H9 (cell line): ENCODE data around the gene PAK5. TPM values are rescaled to one million over a fixed set of nuclear protein-coding genes. Genes with fewer than 3 reads are reported as not detected.

Experiments used
- DNase-seq: peaks from one replicate; pipeline ENCODE4 v3.0.0-alpha.2; 2017
- H2AFZ ChIP-seq: one replicate; pipeline ENCODE4 v1.6.1; 2013; ENCODE audit warnings: mild to moderate bottlenecking, low read length, control low read depth, moderate library complexity
- H2AK5ac ChIP-seq: 2 replicates; pipeline ENCODE4 v1.6.1; 2013; ENCODE audit warnings: low read length, control low read depth, mixed read lengths; ENCODE audit not compliant: insufficient read length
- H2BK120ac ChIP-seq: one replicate; pipeline ENCODE4 v1.6.1; 2013; ENCODE audit warnings: low read depth, mild to moderate bottlenecking, low read length, control low read depth, inconsistent platforms; ENCODE audit not compliant: poor library complexity, severe bottlenecking
- H2BK12ac ChIP-seq: 2 replicates; pipeline ENCODE4 v1.6.1; 2013; ENCODE audit warnings: low read length, control low read depth, mixed read lengths, low read depth; ENCODE audit not compliant: insufficient read length
- H2BK15ac ChIP-seq: 2 replicates; pipeline ENCODE4 v1.6.1; 2013; ENCODE audit warnings: low read depth, low read length, control low read depth
- H2BK20ac ChIP-seq: one replicate; pipeline ENCODE4 v1.6.1; 2013; ENCODE audit warnings: low read depth, mild to moderate bottlenecking, low read length, control low read depth, inconsistent platforms; ENCODE audit not compliant: poor library complexity, severe bottlenecking
- H2BK5ac ChIP-seq: 2 replicates; pipeline ENCODE4 v1.6.1; 2013; ENCODE audit warnings: low read length, control low read depth, mixed read lengths; ENCODE audit not compliant: insufficient read length
- H3K14ac ChIP-seq: 2 replicates; pipeline ENCODE4 v1.6.1; 2013; ENCODE audit warnings: low read length, control low read depth; ENCODE audit not compliant: insufficient read depth
- H3K18ac ChIP-seq: 2 replicates; pipeline ENCODE4 v1.6.1; 2013; ENCODE audit warnings: low read depth, mild to moderate bottlenecking, mixed read lengths, low read length, control low read depth; ENCODE audit not compliant: insufficient read length
- H3K23ac ChIP-seq: 2 replicates; pipeline ENCODE4 v1.6.1; 2013; ENCODE audit warnings: low read length, control low read depth, mixed read lengths, low read depth; ENCODE audit not compliant: insufficient read length
- H3K23me2 ChIP-seq: 2 replicates; pipeline ENCODE4 v1.6.1; 2013; ENCODE audit warnings: low read depth, mild to moderate bottlenecking, mixed read lengths, low read length, control low read depth; ENCODE audit not compliant: insufficient read length, poor library complexity, severe bottlenecking
- H3K27ac ChIP-seq: 2 replicates; pipeline ENCODE4 v1.5.1; 2013; ENCODE audit warnings: low read length, control low read depth, mixed read lengths, low read depth; ENCODE audit not compliant: insufficient read length
- H3K27me3 ChIP-seq: 2 replicates; pipeline ENCODE4 v1.6.1; 2013; ENCODE audit warnings: low read length, control low read depth, inconsistent platforms; ENCODE audit not compliant: insufficient read depth
- H3K4ac ChIP-seq: 2 replicates; pipeline ENCODE4 v1.6.1; 2013; ENCODE audit warnings: low read depth, mild to moderate bottlenecking, control low read depth, inconsistent platforms, low read length, moderate library complexity
- H3K4me1 ChIP-seq: 2 replicates; pipeline ENCODE4 v1.6.1; 2013; ENCODE audit warnings: low read length, control low read depth, inconsistent platforms; ENCODE audit not compliant: insufficient read depth
- H3K4me2 ChIP-seq: 2 replicates; pipeline ENCODE4 v1.6.1; 2013; ENCODE audit warnings: low read length, control low read depth, mixed read lengths; ENCODE audit not compliant: insufficient read length, insufficient read depth
- H3K56ac ChIP-seq: 2 replicates; pipeline ENCODE4 v1.6.1; 2013; ENCODE audit warnings: low read depth, mild to moderate bottlenecking, mixed read lengths, low read length, control low read depth; ENCODE audit not compliant: insufficient read length
- H3K79me1 ChIP-seq: 2 replicates; pipeline ENCODE4 v1.6.1; 2013; ENCODE audit warnings: low read depth, mild to moderate bottlenecking, moderate library complexity, low read length, control low read depth, inconsistent platforms; ENCODE audit not compliant: insufficient read depth, poor library complexity, severe bottlenecking
- H3K79me2 ChIP-seq: 2 replicates; pipeline ENCODE4 v1.6.1; 2013; ENCODE audit warnings: low read length, control low read depth, inconsistent platforms; ENCODE audit not compliant: insufficient read depth
- H3K9ac ChIP-seq: 2 replicates; pipeline ENCODE4 v1.6.1; 2013; ENCODE audit warnings: low read length, control low read depth, mixed read lengths; ENCODE audit not compliant: insufficient read length; ENCODE audit errors: extremely low read depth
- H3K9me3 ChIP-seq: one replicate; pipeline ENCODE4 v1.6.1; 2013; ENCODE audit warnings: low read depth, low read length, inconsistent platforms; ENCODE audit not compliant: control insufficient read depth
- H3T11ph ChIP-seq: one replicate; pipeline ENCODE4 v1.6.1; 2013; ENCODE audit warnings: mild to moderate bottlenecking, low read length, control low read depth, inconsistent platforms
- H4K20me1 ChIP-seq: one replicate; pipeline ENCODE4 v1.6.1; 2013; ENCODE audit not compliant: control insufficient read depth, insufficient read length, insufficient read depth
- H4K5ac ChIP-seq: 2 replicates; pipeline ENCODE4 v1.6.1; 2013; ENCODE audit warnings: low read depth, mild to moderate bottlenecking, mixed read lengths, low read length, control low read depth; ENCODE audit not compliant: insufficient read length
- H4K8ac ChIP-seq: replicated peaks from 2 replicates; pipeline ENCODE4 v1.6.1; 2013; ENCODE audit warnings: low read length, control low read depth, mixed read lengths, low read depth; ENCODE audit not compliant: insufficient read length
- H4K91ac ChIP-seq: 2 replicates; pipeline ENCODE4 v1.6.1; 2013; ENCODE audit warnings: low read depth, mild to moderate bottlenecking, moderate library complexity, mixed read lengths, low read length, control low read depth; ENCODE audit not compliant: insufficient read length
- H3K27ac Mint-ChIP-seq, 3 experiments: 2 replicates in 2 of 3; 3 replicates in 1 of 3; pipeline ENCODE4 v1.8.0; 2020 to 2021; ENCODE audit warnings: mixed read lengths in 3 of 3, mild to moderate bottlenecking in 1 of 3, moderate library complexity in 1 of 3
- H3K27me3 Mint-ChIP-seq: 2 replicates; pipeline ENCODE4 v1.8.0; 2021; ENCODE audit warnings: low read depth, mild to moderate bottlenecking, moderate library complexity, mixed read lengths
- H3K36me3 Mint-ChIP-seq, 3 experiments: 2 replicates in 2 of 3; 3 replicates in 1 of 3; pipeline ENCODE4 v1.8.0; 2020 to 2021; ENCODE audit warnings: low read depth in 3 of 3, mixed read lengths in 3 of 3; ENCODE audit not compliant: insufficient read depth in 1 of 3
- H3K4me1 Mint-ChIP-seq, 2 experiments: 2 replicates each; pipeline ENCODE4 v1.8.0; 2020; ENCODE audit warnings: mixed read lengths in 2 of 2
- H3K4me3 Mint-ChIP-seq, 2 experiments: 2 replicates in 1 of 2; 3 replicates in 1 of 2; pipeline ENCODE4 v1.8.0; 2020 to 2021; ENCODE audit warnings: mild to moderate bottlenecking in 2 of 2, mixed read lengths in 2 of 2, moderate library complexity in 1 of 2
- H3K9me3 Mint-ChIP-seq, 2 experiments: 2 replicates in 1 of 2; 3 replicates in 1 of 2; pipeline ENCODE4 v1.8.0; 2020; ENCODE audit warnings: mild to moderate bottlenecking in 2 of 2, mixed read lengths in 2 of 2, moderate library complexity in 1 of 2
- WGBS: extraction: QIAGEN DNeasy Blood & Tissue Kit; methylation state at CpG from one replicate; pipeline ENCODE4 v1.1.7; 2013; ENCODE audit warnings: missing lambda C conversion rate, low lambda C conversion rate, mixed read lengths; ENCODE audit not compliant: insufficient read length; ENCODE audit errors: extremely low coverage; 5-methylcytosine and 5-hydroxymethylcytosine counted together
- total RNA-seq: library from RNA; stranded (reverse); gene quantifications from 2 replicates; pipeline ENCODE4 v1.2.1, GENCODE V29; 2021
- TF ChIP-seq, protein P1 (sequence below): fragments of 200-600 bp; sonication (generic); conservative IDR thresholded peaks from 3 replicates; pipeline ENCODE4 v1.8.0; 2021; ENCODE audit warnings: antibody characterized with exemption, mild to moderate bottlenecking

PAK5 gene
- total RNA-seq, 1 experiment from 2014 or later, result 0.20 TPM

DNA sequence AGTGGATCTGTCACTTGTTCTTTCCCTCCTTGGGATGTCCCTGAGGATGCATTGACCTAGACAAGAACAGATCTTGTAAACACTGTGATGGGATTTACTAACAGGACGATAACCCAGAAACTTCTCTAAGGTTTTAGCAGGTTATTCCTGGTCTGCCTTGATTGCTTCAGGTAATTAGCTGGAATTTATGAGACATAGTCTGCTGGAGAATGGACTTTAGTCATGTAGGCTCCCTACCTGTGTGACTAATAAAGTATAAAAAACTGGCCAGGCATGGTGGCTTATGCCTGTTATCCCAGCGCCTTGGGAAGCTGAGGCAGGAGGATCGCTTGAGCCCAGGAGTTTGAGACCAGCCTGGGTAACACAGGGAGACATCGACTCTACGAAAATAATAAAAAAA is 96.1 kb downstream of the PAK5 start:
- no peaks in the 10 kb centered on the region for H3K9me3 ChIP-seq
- H3T11ph ChIP-seq, result no peak overlapping the region
- H2BK5ac ChIP-seq, result no peak overlapping the region
- no peak overlapping the region for H3K9ac ChIP-seq
- H3K23me2 ChIP-seq, result no peaks in the 10 kb centered on the region
- H3K56ac ChIP-seq, result no peak overlapping the region
- no peaks in the 10 kb centered on the region for H3K4me1 Mint-ChIP-seq
- H3K14ac ChIP-seq, result no peak overlapping the region
- H3K18ac ChIP-seq, result no peak overlapping the region
- H3K4me3 Mint-ChIP-seq, result no peak overlapping the region
- no peak overlapping the region for H4K8ac ChIP-seq
- no peaks in the 10 kb centered on the region for H3K36me3 Mint-ChIP-seq
- no peak overlapping the region for H4K91ac ChIP-seq
- no peak overlapping the region for H2AK5ac ChIP-seq
- no CpG with 5 or more reads among the region's 5 CpGs for WGBS
- H2BK20ac ChIP-seq, result no peak overlapping the region
- no peak overlapping the region for H3K27ac ChIP-seq
- H3K79me1 ChIP-seq, result no peaks in the 10 kb centered on the region
- H3K4me2 ChIP-seq, result no peak overlapping the region
- no peak overlapping the region for H2BK15ac ChIP-seq
- no peak overlapping the region for H3K23ac ChIP-seq
- no peak overlapping the region for H2AFZ ChIP-seq
- no peaks in the 10 kb centered on the region for H3K27me3 Mint-ChIP-seq
- no peak overlapping the region for H2BK12ac ChIP-seq
- no peaks in the 10 kb centered on the region for H3K27me3 ChIP-seq
- H2BK120ac ChIP-seq, result no peak overlapping the region
- no peaks in the 10 kb centered on the region for H3K4me1 ChIP-seq
- H3K79me2 ChIP-seq, result no peaks in the 10 kb centered on the region
- DNase-seq, result no peak
- H3K9me3 Mint-ChIP-seq, result peaks cover 0 to 6% of the 10 kb centered on the region in 2 experiments; a peak in 3 of 5 replicates
- no peak overlapping the region for H3K4ac ChIP-seq
- TF ChIP-seq, protein P1, sequence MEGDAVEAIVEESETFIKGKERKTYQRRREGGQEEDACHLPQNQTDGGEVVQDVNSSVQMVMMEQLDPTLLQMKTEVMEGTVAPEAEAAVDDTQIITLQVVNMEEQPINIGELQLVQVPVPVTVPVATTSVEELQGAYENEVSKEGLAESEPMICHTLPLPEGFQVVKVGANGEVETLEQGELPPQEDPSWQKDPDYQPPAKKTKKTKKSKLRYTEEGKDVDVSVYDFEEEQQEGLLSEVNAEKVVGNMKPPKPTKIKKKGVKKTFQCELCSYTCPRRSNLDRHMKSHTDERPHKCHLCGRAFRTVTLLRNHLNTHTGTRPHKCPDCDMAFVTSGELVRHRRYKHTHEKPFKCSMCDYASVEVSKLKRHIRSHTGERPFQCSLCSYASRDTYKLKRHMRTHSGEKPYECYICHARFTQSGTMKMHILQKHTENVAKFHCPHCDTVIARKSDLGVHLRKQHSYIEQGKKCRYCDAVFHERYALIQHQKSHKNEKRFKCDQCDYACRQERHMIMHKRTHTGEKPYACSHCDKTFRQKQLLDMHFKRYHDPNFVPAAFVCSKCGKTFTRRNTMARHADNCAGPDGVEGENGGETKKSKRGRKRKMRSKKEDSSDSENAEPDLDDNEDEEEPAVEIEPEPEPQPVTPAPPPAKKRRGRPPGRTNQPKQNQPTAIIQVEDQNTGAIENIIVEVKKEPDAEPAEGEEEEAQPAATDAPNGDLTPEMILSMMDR, result no peak
- H4K20me1 ChIP-seq, result no peaks in the 10 kb centered on the region
- H3K27ac Mint-ChIP-seq, result no peak overlapping the region
- H4K5ac ChIP-seq, result no peak overlapping the region
